HepG2 (cell line): ENCODE data around the gene ZNF213. TPM values are rescaled to one million over a fixed set of nuclear protein-coding genes. Genes with fewer than 3 reads are reported as not detected.
A peak's percentile ranks its signal among the peaks of the same experiment; 100 is the strongest.

Experiments used
- CBX2 ChIP-seq, 2 experiments: fragments of 200-600 bp in 1 of 2; sonication (generic); formaldehyde crosslinking in 1 of 2; IDR thresholded peaks; 2 replicates each; pipeline versions ENCODE4 v1.7.0 to v1.8.1; 2018 to 2022; ENCODE audit warnings: low read depth in 2 of 2, low read length in 1 of 2, mild to moderate bottlenecking in 1 of 2, missing genetic modification reagents in 1 of 2
- HCFC1 ChIP-seq: fragments of 150-350 bp; IDR thresholded peaks from 2 replicates; pipeline ENCODE4 v1.6.1; 2014; ENCODE audit warnings: low read depth, low read length
- KDM6A ChIP-seq: IDR thresholded peaks from 2 replicates; pipeline ENCODE4 v1.6.1; 2016; ENCODE audit warnings: low read depth
- MTF2 ChIP-seq: sonication (generic); formaldehyde crosslinking; IDR thresholded peaks from 2 replicates; pipeline ENCODE4 v1.5.0; 2020; ENCODE audit warnings: missing genetic modification reagents, borderline replicate concordance
- NCOR1 ChIP-seq: fragments of 200-600 bp; sonication (generic); IDR thresholded peaks from 2 replicates; pipeline ENCODE4 v1.7.0; 2017; ENCODE audit warnings: antibody characterized with exemption, low read length, borderline replicate concordance
- NFIC ChIP-seq: IDR thresholded peaks from 2 replicates; pipeline ENCODE4 v1.6.1; 2012; ENCODE audit warnings: mild to moderate bottlenecking, low read length, inconsistent platforms
- PPARG ChIP-seq: conservative IDR thresholded peaks from 2 replicates; pipeline ENCODE4 v1.6.1; 2016; ENCODE audit warnings: missing biosample characterization, missing genetic modification reagents
- SMAD1 ChIP-seq: sonication (generic); formaldehyde crosslinking; IDR thresholded peaks from 2 replicates; pipeline ENCODE4 v1.4.0; 2020; ENCODE audit warnings: missing genetic modification reagents, low read depth, mild to moderate bottlenecking, borderline replicate concordance
- TBX2 ChIP-seq: sonication (generic); formaldehyde crosslinking; IDR thresholded peaks from 2 replicates; pipeline ENCODE4 v1.5.0; 2020; ENCODE audit warnings: missing genetic modification reagents, mild to moderate bottlenecking, borderline replicate concordance
- TEAD2 ChIP-seq: sonication (generic); formaldehyde crosslinking; IDR thresholded peaks from 2 replicates; pipeline ENCODE4 v1.9.0; 2021; ENCODE audit warnings: missing genetic modification reagents
- XRCC5 ChIP-seq: fragments of 200-400 bp; formaldehyde crosslinking; optimal IDR thresholded peaks from 2 replicates; pipeline ENCODE3; 2017; ENCODE audit warnings: mild to moderate bottlenecking, low read length
- ZBTB20 ChIP-seq: sonication (generic); formaldehyde crosslinking; IDR thresholded peaks from 2 replicates; pipeline ENCODE4 v1.8.1; 2023; ENCODE audit warnings: missing genetic modification reagents, low read depth, mild to moderate bottlenecking, borderline replicate concordance
- ZKSCAN8 ChIP-seq: IDR thresholded peaks from 2 replicates; pipeline ENCODE4 v1.6.1; 2016; ENCODE audit warnings: borderline replicate concordance, missing genetic modification reagents, missing compliant biosample characterization
- ZNF235 ChIP-seq: sonication (generic); formaldehyde crosslinking; IDR thresholded peaks from 2 replicates; pipeline ENCODE4 v1.8.1; 2023; ENCODE audit warnings: mild to moderate bottlenecking, missing genetic modification reagents, borderline replicate concordance
- ZNF274 ChIP-seq: sonication (generic); formaldehyde crosslinking; IDR thresholded peaks from 2 replicates; pipeline ENCODE4 v1.5.1; 2020; ENCODE audit warnings: mild to moderate bottlenecking, missing genetic modification reagents
- ZNF326 ChIP-seq: sonication (generic); formaldehyde crosslinking; IDR thresholded peaks from 2 replicates; pipeline ENCODE4 v1.4.0; 2020; ENCODE audit warnings: missing genetic modification reagents, borderline replicate concordance
- ZNF337 ChIP-seq: sonication (generic); formaldehyde crosslinking; IDR thresholded peaks from 2 replicates; pipeline ENCODE4 v1.5.1; 2020; ENCODE audit warnings: missing genetic modification reagents, low read depth, mild to moderate bottlenecking, borderline replicate concordance
- ZNF484 ChIP-seq: sonication (generic); formaldehyde crosslinking; IDR thresholded peaks from 2 replicates; pipeline ENCODE4 v1.5.1; 2020; ENCODE audit warnings: mild to moderate bottlenecking, low read depth, missing genetic modification reagents, borderline replicate concordance
- ZNF614 ChIP-seq: IDR thresholded peaks from 2 replicates; pipeline ENCODE4 v1.6.1; 2018; ENCODE audit warnings: missing biosample characterization, missing genetic modification reagents, inconsistent platforms, borderline replicate concordance
- ZNF660 ChIP-seq: sonication (generic); formaldehyde crosslinking; IDR thresholded peaks from 2 replicates; pipeline ENCODE4 v1.5.1; 2020; ENCODE audit warnings: mild to moderate bottlenecking, low read depth, missing genetic modification reagents, borderline replicate concordance
- ZSCAN20 ChIP-seq: sonication (generic); formaldehyde crosslinking; IDR thresholded peaks from 2 replicates; pipeline ENCODE4 v1.4.0; 2020; ENCODE audit warnings: missing genetic modification reagents, mild to moderate bottlenecking, borderline replicate concordance
- ZSCAN25 ChIP-seq: sonication (generic); formaldehyde crosslinking; IDR thresholded peaks from 2 replicates; pipeline ENCODE4 v1.8.0; 2022; ENCODE audit warnings: mild to moderate bottlenecking, missing genetic modification reagents
- polyA plus RNA-seq, 8 experiments: library from polyadenylated mRNA; depleted of rRNA in 3 of 8; stranded (reverse) in 7 of 8; unstranded in 1 of 8; fragments of >200 nt; fragmentation: Illumina TruSeq in 4 of 8; extraction: Trizol in 4 of 8; gene quantifications; 2 replicates each; pipeline versions ENCODE4 v1.2.1 to v1.2.3, GENCODE V29; 2011 to 2016; ENCODE audit warnings: low read depth in 4 of 8, missing spikeins in 1 of 8, mixed read lengths in 1 of 8; ENCODE audit not compliant: insufficient read depth in 1 of 8
- total RNA-seq, 5 experiments: library from RNA; depleted of rRNA; stranded (reverse); fragments of >200 nt; fragmentation: Illumina TruSeq; extraction: Trizol; gene quantifications; 2 replicates each; pipeline ENCODE4 v1.2.3, GENCODE V29; 2016; ENCODE audit warnings: low read depth in 1 of 5
- TF ChIP-seq, protein P1 (sequence below): conservative IDR thresholded peaks from 2 replicates; pipeline ENCODE4 v1.6.1; 2018; ENCODE audit warnings: missing genetic modification reagents
- TF ChIP-seq, protein P2 (sequence below): sonication (generic); formaldehyde crosslinking; IDR thresholded peaks from 2 replicates; pipeline ENCODE4 v1.8.0; 2022; ENCODE audit warnings: mild to moderate bottlenecking, missing genetic modification reagents; ENCODE audit not compliant: insufficient replicate concordance
- TF ChIP-seq, protein P3 (sequence below): sonication (generic); formaldehyde crosslinking; IDR thresholded peaks from 2 replicates; pipeline ENCODE4 v1.8.1; 2023; ENCODE audit warnings: mild to moderate bottlenecking, missing genetic modification reagents

The ZNF213 gene
- total and polyA plus RNA-seq, 2 of the 13 experiments (the other 11 are each of a cell fraction or from before 2014, with no cell fraction given): 0.59 to 0.97 TPM

DNA sequence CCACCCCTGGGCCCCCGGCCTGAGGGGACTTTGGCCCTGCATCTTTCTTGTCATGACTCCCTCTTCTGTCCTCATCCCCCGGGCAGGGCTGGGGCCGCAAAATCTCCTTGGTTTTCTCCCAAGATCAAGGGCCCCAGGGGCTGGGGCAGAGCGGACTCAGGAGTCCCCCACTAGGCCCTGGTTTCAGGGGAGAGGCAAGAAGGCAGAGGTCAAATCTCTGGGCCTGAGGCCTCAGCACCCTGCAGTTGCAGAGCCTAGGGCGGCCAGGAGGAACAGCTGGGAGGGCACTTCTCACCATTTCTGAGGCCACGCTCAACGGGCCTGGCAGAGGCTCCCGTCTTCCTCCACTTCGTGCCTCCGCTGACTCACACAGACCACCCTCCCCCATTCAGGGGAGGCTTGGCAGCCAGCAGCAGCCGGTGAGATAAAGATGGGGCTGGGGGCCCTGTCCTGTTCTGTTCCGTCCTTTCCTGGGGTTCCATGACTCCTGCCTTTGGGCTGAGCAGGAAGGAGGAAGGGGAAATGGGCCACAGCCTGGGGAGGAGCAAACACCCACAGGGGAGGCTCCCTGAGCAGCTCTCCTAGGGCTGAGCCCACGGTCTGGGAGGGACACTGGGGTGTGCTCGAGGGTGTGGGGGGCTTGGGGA lies 48.1 kb upstream of the ZNF213 start (continued):
- TF ChIP-seq ZNF274 (CRISPR knock-in tag): no peak
- no peak for TF ChIP-seq ZNF337 (CRISPR knock-in tag)
- TF ChIP-seq ZSCAN25 (CRISPR knock-in tag): no peak
- peak; percentile 28; the same call in 1 of the 2 replicates for TF ChIP-seq ZBTB20
- no peak for TF ChIP-seq ZNF484
- no peak for TF ChIP-seq ZKSCAN8 (CRISPR knock-in tag)
- TF ChIP-seq, protein P1, sequence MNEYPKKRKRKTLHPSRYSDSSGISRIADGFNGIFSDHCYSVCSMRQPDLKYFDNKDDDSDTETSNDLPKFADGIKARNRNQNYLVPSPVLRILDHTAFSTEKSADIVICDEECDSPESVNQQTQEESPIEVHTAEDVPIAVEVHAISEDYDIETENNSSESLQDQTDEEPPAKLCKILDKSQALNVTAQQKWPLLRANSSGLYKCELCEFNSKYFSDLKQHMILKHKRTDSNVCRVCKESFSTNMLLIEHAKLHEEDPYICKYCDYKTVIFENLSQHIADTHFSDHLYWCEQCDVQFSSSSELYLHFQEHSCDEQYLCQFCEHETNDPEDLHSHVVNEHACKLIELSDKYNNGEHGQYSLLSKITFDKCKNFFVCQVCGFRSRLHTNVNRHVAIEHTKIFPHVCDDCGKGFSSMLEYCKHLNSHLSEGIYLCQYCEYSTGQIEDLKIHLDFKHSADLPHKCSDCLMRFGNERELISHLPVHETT (CRISPR knock-in tag): no peak
- peak; percentile 48; the same call in 1 of the 2 replicates for TF ChIP-seq NCOR1
- TF ChIP-seq PPARG (CRISPR knock-in tag): 0 out of 2 replicates have a peak, but pooled peaks have one; percentile 3
- TF ChIP-seq TBX2 (CRISPR knock-in tag): 0 out of 2 replicates have a peak, but pooled peaks have one; percentile 18
- TF ChIP-seq KDM6A: peak; percentile 90
- no peak for TF ChIP-seq HCFC1
- no peak for TF ChIP-seq ZNF235 (CRISPR knock-in tag)
- TF ChIP-seq CBX2 (IDR thresholded peaks at IDR 0.05; ENCODE audit: low read depth, low read length): no peak
- TF ChIP-seq CBX2 (CRISPR knock-in tag; IDR thresholded peaks at IDR 0.05; ENCODE audit: low read depth): no peak
- 0 out of 2 replicates have a peak, but pooled peaks have one; percentile 18 for TF ChIP-seq ZNF614 (CRISPR knock-in tag)
- TF ChIP-seq MTF2 (CRISPR knock-in tag): no peak; the same call in 1 of the 2 replicates
- TF ChIP-seq XRCC5: peak; percentile 33
- TF ChIP-seq NFIC: no peak
- peak; percentile 45; the same call in 1 of the 2 replicates for TF ChIP-seq SMAD1 (CRISPR knock-in tag)
- no peak for TF ChIP-seq TEAD2 (CRISPR knock-in tag)
- TF ChIP-seq ZNF660 (CRISPR knock-in tag): no peak
- TF ChIP-seq, protein P2, sequence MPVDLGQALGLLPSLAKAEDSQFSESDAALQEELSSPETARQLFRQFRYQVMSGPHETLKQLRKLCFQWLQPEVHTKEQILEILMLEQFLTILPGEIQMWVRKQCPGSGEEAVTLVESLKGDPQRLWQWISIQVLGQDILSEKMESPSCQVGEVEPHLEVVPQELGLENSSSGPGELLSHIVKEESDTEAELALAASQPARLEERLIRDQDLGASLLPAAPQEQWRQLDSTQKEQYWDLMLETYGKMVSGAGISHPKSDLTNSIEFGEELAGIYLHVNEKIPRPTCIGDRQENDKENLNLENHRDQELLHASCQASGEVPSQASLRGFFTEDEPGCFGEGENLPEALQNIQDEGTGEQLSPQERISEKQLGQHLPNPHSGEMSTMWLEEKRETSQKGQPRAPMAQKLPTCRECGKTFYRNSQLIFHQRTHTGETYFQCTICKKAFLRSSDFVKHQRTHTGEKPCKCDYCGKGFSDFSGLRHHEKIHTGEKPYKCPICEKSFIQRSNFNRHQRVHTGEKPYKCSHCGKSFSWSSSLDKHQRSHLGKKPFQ (CRISPR knock-in tag): no peak
- no peak for TF ChIP-seq ZSCAN20 (CRISPR knock-in tag)
- no peak for TF ChIP-seq ZNF326 (CRISPR knock-in tag)
- TF ChIP-seq, protein P3, sequence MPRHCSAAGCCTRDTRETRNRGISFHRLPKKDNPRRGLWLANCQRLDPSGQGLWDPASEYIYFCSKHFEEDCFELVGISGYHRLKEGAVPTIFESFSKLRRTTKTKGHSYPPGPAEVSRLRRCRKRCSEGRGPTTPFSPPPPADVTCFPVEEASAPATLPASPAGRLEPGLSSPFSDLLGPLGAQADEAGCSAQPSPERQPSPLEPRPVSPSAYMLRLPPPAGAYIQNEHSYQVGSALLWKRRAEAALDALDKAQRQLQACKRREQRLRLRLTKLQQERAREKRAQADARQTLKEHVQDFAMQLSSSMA (CRISPR knock-in tag): no peak
